ENCODE results near the gene LRIF1.

Gene LRIF1

GRCh38 chr1:110914676-110915075, 49.0 kb downstream of the LRIF1 start:
- no peak for TF ChIP-seq CTCF (IDR thresholded peaks at IDR 0.05)

GRCh38 chr1:110912784-110913183, 50.9 kb downstream of the LRIF1 start:
- no peak overlapping the region for H2AFZ ChIP-seq
- no peak overlapping the region for H3K4me3 ChIP-seq (ENCODE audit: low read depth, low read length)
- no peak for TF ChIP-seq CTCF (IDR thresholded peaks at IDR 0.05)
- H3K9me3 ChIP-seq (ENCODE audit: control insufficient read depth, low read length), result no peaks in the 10 kb centered on the region
- H3K4me1 ChIP-seq, result no peaks in the 10 kb centered on the region
- no peak overlapping the region for H3K4me2 ChIP-seq (ENCODE audit: low read length)
- H3K36me3 ChIP-seq (ENCODE audit: control insufficient read depth, insufficient read depth, low read length), result no peaks in the 10 kb centered on the region
- H3K27ac ChIP-seq, result no peak overlapping the region
- no peak overlapping the region for H3K9ac ChIP-seq
- H3K27me3 ChIP-seq (ENCODE audit: control insufficient read depth, insufficient read depth, low read length), result no peaks in the 10 kb centered on the region
- H3K79me2 ChIP-seq, result no peaks in the 10 kb centered on the region

More at GRCh38 chr1:110914676-110915075, 49.0 kb downstream of the LRIF1 start:
- H3K4me3 ChIP-seq (ENCODE audit: low read depth, low read length), result no peak overlapping the region
- no peaks in the 10 kb centered on the region for H3K9me3 ChIP-seq (ENCODE audit: control insufficient read depth, low read length)
- no peaks in the 10 kb centered on the region for H3K4me1 ChIP-seq
- H3K27ac ChIP-seq, result no peak overlapping the region
- no peaks in the 10 kb centered on the region for H3K36me3 ChIP-seq (ENCODE audit: control insufficient read depth, insufficient read depth, low read length)
- no peaks in the 10 kb centered on the region for H3K27me3 ChIP-seq (ENCODE audit: control insufficient read depth, insufficient read depth, low read length)
- no peak overlapping the region for H2AFZ ChIP-seq
- no peak overlapping the region for H3K9ac ChIP-seq
- H3K79me2 ChIP-seq, result no peaks in the 10 kb centered on the region
- no peak overlapping the region for H3K4me2 ChIP-seq (ENCODE audit: low read length)

GRCh38 chr1:110903853-110904500, 59.7 kb downstream of the LRIF1 start:
- TF ChIP-seq CTCF (IDR thresholded peaks at IDR 0.05), result no peak
- Histone ChIP-seq H3K27ac (no peak overlapping the region), H3K9ac (no peak overlapping the region), H3K4me3 (ENCODE audit: low read depth, low read length) (no peak overlapping the region), H3K27me3 (ENCODE audit: control insufficient read depth, insufficient read depth, low read length) (peaks cover 2% of the 10 kb centered on the region), H3K4me2 (ENCODE audit: low read length) (no peak overlapping the region), H3K4me1 (no peaks in the 10 kb centered on the region), H3K9me3 (ENCODE audit: control insufficient read depth, low read length) (no peaks in the 10 kb centered on the region), H2AFZ (no peak overlapping the region), H3K79me2 (no peaks in the 10 kb centered on the region), H3K36me3 (ENCODE audit: control insufficient read depth, insufficient read depth, low read length) (no peaks in the 10 kb centered on the region)

GRCh38 chr1:110902820-110903463, 60.8 kb downstream of the LRIF1 start:
- H3K36me3 ChIP-seq (ENCODE audit: control insufficient read depth, insufficient read depth, low read length), result no peaks in the 10 kb centered on the region
- no peaks in the 10 kb centered on the region for H3K4me1 ChIP-seq
- H3K9ac ChIP-seq, result no peak overlapping the region
- no peak overlapping the region for H3K27ac ChIP-seq
- TF ChIP-seq CTCF (IDR thresholded peaks at IDR 0.05), result no peak
- peaks cover 2% of the 10 kb centered on the region for H3K27me3 ChIP-seq (ENCODE audit: control insufficient read depth, insufficient read depth, low read length)
- H3K9me3 ChIP-seq (ENCODE audit: control insufficient read depth, low read length), result no peaks in the 10 kb centered on the region
- H3K4me3 ChIP-seq (ENCODE audit: low read depth, low read length), result no peak overlapping the region
- H3K79me2 ChIP-seq, result no peaks in the 10 kb centered on the region
- H2AFZ ChIP-seq, result no peak overlapping the region
- no peak overlapping the region for H3K4me2 ChIP-seq (ENCODE audit: low read length)

GRCh38 chr1:110899458-110899843, 64.3 kb downstream of the LRIF1 start:
- no peaks in the 10 kb centered on the region for H3K4me1 ChIP-seq
- H3K27ac ChIP-seq, result no peak overlapping the region
- peaks cover 2% of the 10 kb centered on the region for H3K27me3 ChIP-seq (ENCODE audit: control insufficient read depth, insufficient read depth, low read length)
- no peak overlapping the region for H3K4me2 ChIP-seq (ENCODE audit: low read length)
- no peak overlapping the region for H2AFZ ChIP-seq
- H3K9me3 ChIP-seq (ENCODE audit: control insufficient read depth, low read length), result no peaks in the 10 kb centered on the region
- no peak overlapping the region for H3K9ac ChIP-seq
- TF ChIP-seq CTCF (IDR thresholded peaks at IDR 0.05), result no peak
- no peaks in the 10 kb centered on the region for H3K79me2 ChIP-seq
- H3K36me3 ChIP-seq (ENCODE audit: control insufficient read depth, insufficient read depth, low read length), result no peaks in the 10 kb centered on the region
- H3K4me3 ChIP-seq (ENCODE audit: low read depth, low read length), result no peak overlapping the region

Measured in parathyroid adenoma (tissue), 2 donors.